K562 (cell line): Measurements from ENCODE around the gene COQ2. TPM values are rescaled to one million over a fixed set of nuclear protein-coding genes. Genes with fewer than 3 reads are reported as not detected.

Source experiments
- CEBPG ChIP-seq, 3 experiments: fragments of 200-800 bp in 1 of 3; sonication (Bioruptor generic) in 1 of 3; sonication (generic) in 1 of 3; formaldehyde crosslinking in 1 of 3; IDR thresholded peaks in 2 of 3; conservative IDR thresholded peaks in 1 of 3; 2 replicates each; pipeline versions ENCODE4 v1.6.1 to v1.8.0; 2016 to 2022; ENCODE audit warnings: missing compliant biosample characterization in 2 of 3, missing genetic modification characterization in 2 of 3, mild to moderate bottlenecking in 1 of 3, missing genetic modification reagents in 1 of 3
- ETV1 ChIP-seq: fragments of 450-650 bp; conservative IDR thresholded peaks from 2 replicates; pipeline ENCODE4 v1.6.1; 2016; ENCODE audit warnings: missing genetic modification characterization, control low read depth, low read depth, missing compliant biosample characterization
- GABPA ChIP-seq: fragments of 200-800 bp; sonication (Bioruptor generic); conservative IDR thresholded peaks from 2 replicates; pipeline ENCODE4 v1.6.1; 2016; ENCODE audit warnings: low read depth, missing genetic modification characterization, missing compliant biosample characterization
- JUND ChIP-seq, 2 experiments: IDR thresholded peaks; 2 replicates in 1 of 2; 3 replicates in 1 of 2; pipeline ENCODE4 v1.6.1; 2011; ENCODE audit warnings: borderline replicate concordance in 2 of 2, low read depth in 2 of 2, low read length in 2 of 2, improper control_type of control experiment in 1 of 2, missing biosample characterization in 1 of 2, missing genetic modification characterization in 1 of 2, missing genetic modification reagents in 1 of 2
- NR2C1 ChIP-seq, 2 experiments: fragments of 450-650 bp; IDR thresholded peaks; 2 replicates each; pipeline ENCODE4 v1.6.1; 2017; ENCODE audit warnings: mild to moderate bottlenecking in 2 of 2, antibody characterized with exemption in 1 of 2, inconsistent platforms in 1 of 2, missing compliant biosample characterization in 1 of 2, missing genetic modification characterization in 1 of 2
- PBX2 ChIP-seq, 2 experiments: IDR thresholded peaks in 1 of 2; conservative IDR thresholded peaks in 1 of 2; 2 replicates each; pipeline ENCODE4 v1.6.1; 2016; ENCODE audit warnings: low read depth in 2 of 2, mild to moderate bottlenecking in 1 of 2, missing compliant biosample characterization in 1 of 2, missing genetic modification characterization in 1 of 2, moderate library complexity in 1 of 2
- RCOR1 ChIP-seq, 2 experiments: IDR thresholded peaks; 2 replicates each; pipeline ENCODE4 v1.6.1; 2012; ENCODE audit warnings: low read depth in 2 of 2, low read length in 2 of 2, borderline replicate concordance in 1 of 2, improper control_type of control experiment in 1 of 2
- THAP12 ChIP-seq: fragments of 250-450 bp; sonication (Bioruptor Pico); IDR thresholded peaks from 2 replicates; pipeline ENCODE4 v1.9.0; 2021; ENCODE audit warnings: mild to moderate bottlenecking, inconsistent platforms
- ZBTB40 ChIP-seq, 2 experiments: fragments of 450-650 bp in 1 of 2; sonication (generic) in 1 of 2; formaldehyde crosslinking in 1 of 2; IDR thresholded peaks; 2 replicates each; pipeline versions ENCODE4 v1.7.1 to v1.9.0; 2016 to 2022; ENCODE audit warnings: inconsistent platforms in 1 of 2, mild to moderate bottlenecking in 1 of 2, missing genetic modification reagents in 1 of 2
- polyA plus RNA-seq, 8 experiments: library from polyadenylated mRNA; depleted of rRNA in 4 of 8; stranded (reverse) in 5 of 8; unstranded in 3 of 8; fragments of >200 nt; fragmentation: Nextera tagmentation in 2 of 8; fragmentation: Illumina TruSeq in 1 of 8; extraction: Ambion mirVana in 2 of 8; extraction: Trizol in 1 of 8; gene quantifications; 2 replicates each; pipeline versions ENCODE4 v1.2.1 to v1.2.3, GENCODE V29; 2011 to 2014; ENCODE audit warnings: inconsistent platforms in 1 of 8, missing spikeins in 1 of 8
- total RNA-seq, 7 experiments: library from RNA; depleted of rRNA in 6 of 7; stranded (reverse); fragments of >200 nt in 6 of 7; fragmentation: Illumina TruSeq in 2 of 7; extraction: Trizol in 2 of 7; gene quantifications; 2 replicates each; pipeline versions ENCODE4 v1.2.1 to v1.2.3, GENCODE V29; 2011 to 2021; ENCODE audit warnings: low replicate concordance in 1 of 7

Gene COQ2
- total and polyA plus RNA-seq, 9 of the 15 experiments (the other 6 are each of a cell fraction or from before 2014, with no cell fraction given), result 1.9 to 13.5 (median 11.8) TPM

GRCh38 chr4:83255584-83255983, 29.0 kb downstream of the COQ2 start (continued):
- TF ChIP-seq PBX2 (CRISPR knock-in tag; IDR thresholded peaks at IDR 0.05; ENCODE audit: low read depth) (no peak), PBX2 (tag; conservative IDR thresholded peaks at IDR 0.05; ENCODE audit: low read depth) (peak; percentile 90), JUND (IDR thresholded peaks at IDR 0.05; ENCODE audit: borderline replicate concordance, low read depth, low read length) (peak; percentile 63; the same call in 1 of the 2 replicates), JUND (tag; IDR thresholded peaks at IDR 0.05; ENCODE audit: borderline replicate concordance, low read depth, low read length) (peak; percentile 14; the same call in 1 of the 3 replicates), ZBTB40 (IDR thresholded peaks at IDR 0.05) (0 out of 2 replicates have a peak, but pooled peaks have one; percentile 10), ZBTB40 (CRISPR knock-in tag; IDR thresholded peaks at IDR 0.05) (no peak), GABPA (tag) (peak; percentile 66), THAP12 (CRISPR knock-in tag) (no peak), CEBPG (CRISPR knock-in tag; IDR thresholded peaks at IDR 0.05) (peak; percentile 65), CEBPG (tag; conservative IDR thresholded peaks at IDR 0.05 in 1 of 2, IDR thresholded peaks at IDR 0.05 in 1 of 2) (peak; percentile 36 to 93; a peak in 3 of 4 replicates), NR2C1 (IDR thresholded peaks at IDR 0.05) (peak; percentile 77; the same call in 1 of the 2 replicates), NR2C1 (tag; IDR thresholded peaks at IDR 0.05) (peak; percentile 94), RCOR1 (IDR thresholded peaks at IDR 0.05; ENCODE audit: borderline replicate concordance in 1 of 2, low read depth in 2 of 2, low read length in 2 of 2) (0 out of 4 replicates have a peak, but pooled peaks of 1 of the 2 experiments have one; percentile 24), ETV1 (tag) (peak; percentile 67)
